WTC11 (cell line): ENCODE data around the gene OBSCN. TPM values are rescaled to one million over a fixed set of nuclear protein-coding genes. Genes with fewer than 3 reads are reported as not detected.

Source experiments
- ETV6 ChIP-seq: sonication (generic); formaldehyde crosslinking; IDR thresholded peaks from 2 replicates; pipeline ENCODE4 v1.8.1; 2022; ENCODE audit warnings: mild to moderate bottlenecking, missing genetic modification reagents
- FOXJ3 ChIP-seq: sonication (generic); formaldehyde crosslinking; IDR thresholded peaks from 2 replicates; pipeline ENCODE4 v1.9.0; 2021; ENCODE audit warnings: missing genetic modification reagents, mild to moderate bottlenecking, borderline replicate concordance
- FOXP1 ChIP-seq: sonication (generic); formaldehyde crosslinking; IDR thresholded peaks from 2 replicates; pipeline ENCODE4 v1.8.0; 2022; ENCODE audit warnings: missing genetic modification reagents, mild to moderate bottlenecking, moderate library complexity, borderline replicate concordance
- JUN ChIP-seq: sonication (generic); formaldehyde crosslinking; IDR thresholded peaks from 2 replicates; pipeline ENCODE4 v1.8.0; 2023; ENCODE audit warnings: mild to moderate bottlenecking, missing genetic modification reagents
- PRRX2 ChIP-seq: fragments of 250-450 bp; sonication (Bioruptor Pico); IDR thresholded peaks from 2 replicates; pipeline ENCODE4 v1.8.0; 2021; ENCODE audit warnings: mild to moderate bottlenecking
- RELA ChIP-seq: sonication (generic); formaldehyde crosslinking; IDR thresholded peaks from 2 replicates; pipeline ENCODE4 v1.8.1; 2022; ENCODE audit warnings: missing genetic modification reagents, mild to moderate bottlenecking, borderline replicate concordance
- RORB ChIP-seq: fragments of 250-450 bp; sonication (Bioruptor Pico); IDR thresholded peaks from 2 replicates; pipeline ENCODE4 v1.9.0; 2021; ENCODE audit warnings: mild to moderate bottlenecking
- TEAD4 ChIP-seq: sonication (generic); formaldehyde crosslinking; IDR thresholded peaks from 2 replicates; pipeline ENCODE4 v1.8.0; 2022; ENCODE audit warnings: mild to moderate bottlenecking, missing genetic modification reagents
- ZNF416 ChIP-seq: fragments of 250-450 bp; sonication (Bioruptor Pico); IDR thresholded peaks from 2 replicates; pipeline ENCODE4 v1.9.0; 2021; ENCODE audit warnings: mild to moderate bottlenecking, inconsistent platforms
- ZNF423 ChIP-seq: fragments of 250-450 bp; sonication (Bioruptor Pico); IDR thresholded peaks from 2 replicates; pipeline ENCODE4 v2.1.2; 2022; ENCODE audit warnings: mild to moderate bottlenecking, moderate library complexity
- ZNF671 ChIP-seq: fragments of 250-450 bp; sonication (Bioruptor Pico); IDR thresholded peaks from 2 replicates; pipeline ENCODE4 v1.8.0; 2021; ENCODE audit warnings: mild to moderate bottlenecking
- total RNA-seq: library from RNA; stranded (reverse); gene quantifications from 3 replicates; pipeline ENCODE4 v1.2.3, GENCODE V29; 2021
- TF ChIP-seq, protein P1 (sequence below): fragments of 250-450 bp; sonication (Bioruptor Pico); IDR thresholded peaks from 2 replicates; pipeline ENCODE4 v1.9.0; 2021; ENCODE audit warnings: mild to moderate bottlenecking, borderline replicate concordance
- TF ChIP-seq, protein P2 (sequence below): fragments of 250-450 bp; sonication (Bioruptor Pico); conservative IDR thresholded peaks from 2 replicates; pipeline ENCODE4 v1.9.0; 2021; ENCODE audit warnings: mild to moderate bottlenecking
- TF ChIP-seq, protein P3 (sequence below): sonication (generic); formaldehyde crosslinking; IDR thresholded peaks from 2 replicates; pipeline ENCODE4 v1.8.0; 2022; ENCODE audit warnings: mild to moderate bottlenecking, missing genetic modification reagents
- TF ChIP-seq, protein P4 (sequence below): sonication (generic); formaldehyde crosslinking; IDR thresholded peaks from 2 replicates; pipeline ENCODE4 v1.8.0; 2022; ENCODE audit warnings: missing genetic modification reagents
- TF ChIP-seq, protein P5 (sequence below): sonication (generic); formaldehyde crosslinking; conservative IDR thresholded peaks from 2 replicates; pipeline ENCODE4 v1.8.1; 2022; ENCODE audit warnings: mild to moderate bottlenecking, missing genetic modification reagents
- TF ChIP-seq, protein P6 (sequence below): sonication (generic); formaldehyde crosslinking; IDR thresholded peaks from 2 replicates; pipeline ENCODE4 v1.8.1; 2023; ENCODE audit warnings: mild to moderate bottlenecking, moderate library complexity, missing genetic modification reagents
- TF ChIP-seq, protein P7 (sequence below): sonication (generic); formaldehyde crosslinking; IDR thresholded peaks from 2 replicates; pipeline ENCODE4 v1.8.1; 2023; ENCODE audit warnings: mild to moderate bottlenecking, missing genetic modification reagents, moderate library complexity

Gene OBSCN
- total RNA-seq, 1 experiment from 2014 or later, result 38.8 TPM

DNA sequence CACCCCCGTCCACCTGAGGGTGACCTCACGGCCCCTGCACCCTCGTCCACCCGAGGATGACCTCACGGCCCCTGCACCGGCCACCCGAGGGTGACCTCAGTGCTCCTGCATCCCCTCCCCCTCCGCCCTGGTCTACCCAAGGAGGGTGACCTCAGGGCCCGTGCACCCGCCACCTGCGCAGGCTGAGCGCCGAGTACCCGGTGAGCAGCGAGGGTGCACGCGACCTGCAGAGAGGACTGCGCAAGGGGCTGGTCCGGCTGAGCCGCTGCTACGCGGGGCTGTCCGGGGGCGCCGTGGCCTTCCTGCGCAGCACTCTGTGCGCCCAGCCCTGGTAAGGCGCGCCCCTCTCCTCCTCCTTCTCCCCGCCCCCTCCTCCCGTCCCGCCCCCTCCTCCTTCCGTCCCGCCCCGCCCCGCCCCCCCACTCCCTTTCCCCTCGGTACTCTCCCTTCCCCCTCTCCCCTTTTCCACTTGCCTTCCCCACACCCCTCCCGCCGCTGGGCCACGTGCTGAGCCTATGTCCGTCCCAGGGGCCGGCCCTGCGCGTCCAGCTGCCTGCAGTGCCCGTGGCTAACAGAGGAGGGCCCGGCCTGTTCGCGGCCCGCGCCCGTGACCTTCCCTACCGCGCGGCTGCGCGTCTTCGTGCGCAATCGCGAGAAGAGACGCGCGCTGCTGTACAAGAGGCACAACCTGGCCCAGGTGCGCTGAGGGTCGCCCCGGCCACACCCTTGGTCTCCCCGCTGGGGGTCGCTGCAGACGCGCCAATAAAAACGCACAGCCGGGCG lies 170.4 kb downstream of the OBSCN start (continued):
- TF ChIP-seq, protein P1, sequence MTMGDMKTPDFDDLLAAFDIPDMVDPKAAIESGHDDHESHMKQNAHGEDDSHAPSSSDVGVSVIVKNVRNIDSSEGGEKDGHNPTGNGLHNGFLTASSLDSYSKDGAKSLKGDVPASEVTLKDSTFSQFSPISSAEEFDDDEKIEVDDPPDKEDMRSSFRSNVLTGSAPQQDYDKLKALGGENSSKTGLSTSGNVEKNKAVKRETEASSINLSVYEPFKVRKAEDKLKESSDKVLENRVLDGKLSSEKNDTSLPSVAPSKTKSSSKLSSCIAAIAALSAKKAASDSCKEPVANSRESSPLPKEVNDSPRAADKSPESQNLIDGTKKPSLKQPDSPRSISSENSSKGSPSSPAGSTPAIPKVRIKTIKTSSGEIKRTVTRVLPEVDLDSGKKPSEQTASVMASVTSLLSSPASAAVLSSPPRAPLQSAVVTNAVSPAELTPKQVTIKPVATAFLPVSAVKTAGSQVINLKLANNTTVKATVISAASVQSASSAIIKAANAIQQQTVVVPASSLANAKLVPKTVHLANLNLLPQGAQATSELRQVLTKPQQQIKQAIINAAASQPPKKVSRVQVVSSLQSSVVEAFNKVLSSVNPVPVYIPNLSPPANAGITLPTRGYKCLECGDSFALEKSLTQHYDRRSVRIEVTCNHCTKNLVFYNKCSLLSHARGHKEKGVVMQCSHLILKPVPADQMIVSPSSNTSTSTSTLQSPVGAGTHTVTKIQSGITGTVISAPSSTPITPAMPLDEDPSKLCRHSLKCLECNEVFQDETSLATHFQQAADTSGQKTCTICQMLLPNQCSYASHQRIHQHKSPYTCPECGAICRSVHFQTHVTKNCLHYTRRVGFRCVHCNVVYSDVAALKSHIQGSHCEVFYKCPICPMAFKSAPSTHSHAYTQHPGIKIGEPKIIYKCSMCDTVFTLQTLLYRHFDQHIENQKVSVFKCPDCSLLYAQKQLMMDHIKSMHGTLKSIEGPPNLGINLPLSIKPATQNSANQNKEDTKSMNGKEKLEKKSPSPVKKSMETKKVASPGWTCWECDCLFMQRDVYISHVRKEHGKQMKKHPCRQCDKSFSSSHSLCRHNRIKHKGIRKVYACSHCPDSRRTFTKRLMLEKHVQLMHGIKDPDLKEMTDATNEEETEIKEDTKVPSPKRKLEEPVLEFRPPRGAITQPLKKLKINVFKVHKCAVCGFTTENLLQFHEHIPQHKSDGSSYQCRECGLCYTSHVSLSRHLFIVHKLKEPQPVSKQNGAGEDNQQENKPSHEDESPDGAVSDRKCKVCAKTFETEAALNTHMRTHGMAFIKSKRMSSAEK (CRISPR knock-in tag), result no peak
- TF ChIP-seq, protein P2, sequence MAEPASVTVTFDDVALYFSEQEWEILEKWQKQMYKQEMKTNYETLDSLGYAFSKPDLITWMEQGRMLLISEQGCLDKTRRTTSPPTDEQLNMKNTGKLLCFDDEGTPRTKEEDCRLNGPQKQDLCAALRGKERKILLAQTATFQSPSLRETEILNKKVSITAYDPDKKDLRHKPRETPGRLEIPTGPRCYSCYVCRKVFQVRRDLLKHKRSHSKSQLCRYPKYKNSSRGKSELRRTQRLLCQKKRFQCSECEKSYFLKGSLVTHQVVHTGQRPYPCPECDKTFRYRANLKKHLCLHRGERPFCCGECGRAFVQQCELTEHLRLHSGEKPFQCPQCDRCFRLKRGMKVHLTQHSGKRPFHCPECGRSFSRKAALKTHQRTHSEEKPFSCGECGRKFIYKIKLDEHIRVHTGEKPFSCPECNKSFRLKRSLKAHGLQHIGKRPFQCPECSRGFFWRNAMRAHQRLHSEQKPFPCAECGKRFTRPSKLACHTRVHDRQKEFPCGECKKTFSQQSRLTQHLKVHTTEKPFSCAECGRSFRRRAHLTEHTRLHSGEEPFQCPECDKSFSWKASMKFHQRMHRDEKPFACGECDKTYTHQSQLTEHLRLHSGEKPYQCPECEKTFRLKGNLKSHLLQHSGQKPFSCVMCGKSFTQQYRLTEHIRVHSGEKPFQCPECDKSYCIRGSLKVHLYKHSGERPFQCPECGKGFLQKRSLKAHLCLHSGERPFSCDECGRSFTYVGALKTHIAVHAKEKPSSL, result no peak
- TF ChIP-seq, protein P3, sequence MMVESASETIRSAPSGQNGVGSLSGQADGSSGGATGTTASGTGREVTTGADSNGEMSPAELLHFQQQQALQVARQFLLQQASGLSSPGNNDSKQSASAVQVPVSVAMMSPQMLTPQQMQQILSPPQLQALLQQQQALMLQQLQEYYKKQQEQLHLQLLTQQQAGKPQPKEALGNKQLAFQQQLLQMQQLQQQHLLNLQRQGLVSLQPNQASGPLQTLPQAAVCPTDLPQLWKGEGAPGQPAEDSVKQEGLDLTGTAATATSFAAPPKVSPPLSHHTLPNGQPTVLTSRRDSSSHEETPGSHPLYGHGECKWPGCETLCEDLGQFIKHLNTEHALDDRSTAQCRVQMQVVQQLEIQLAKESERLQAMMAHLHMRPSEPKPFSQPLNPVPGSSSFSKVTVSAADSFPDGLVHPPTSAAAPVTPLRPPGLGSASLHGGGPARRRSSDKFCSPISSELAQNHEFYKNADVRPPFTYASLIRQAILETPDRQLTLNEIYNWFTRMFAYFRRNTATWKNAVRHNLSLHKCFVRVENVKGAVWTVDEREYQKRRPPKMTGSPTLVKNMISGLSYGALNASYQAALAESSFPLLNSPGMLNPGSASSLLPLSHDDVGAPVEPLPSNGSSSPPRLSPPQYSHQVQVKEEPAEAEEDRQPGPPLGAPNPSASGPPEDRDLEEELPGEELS (CRISPR knock-in tag), result 0 out of 2 replicates have a peak, but pooled peaks have one; percentile 59
- TF ChIP-seq, protein P4, sequence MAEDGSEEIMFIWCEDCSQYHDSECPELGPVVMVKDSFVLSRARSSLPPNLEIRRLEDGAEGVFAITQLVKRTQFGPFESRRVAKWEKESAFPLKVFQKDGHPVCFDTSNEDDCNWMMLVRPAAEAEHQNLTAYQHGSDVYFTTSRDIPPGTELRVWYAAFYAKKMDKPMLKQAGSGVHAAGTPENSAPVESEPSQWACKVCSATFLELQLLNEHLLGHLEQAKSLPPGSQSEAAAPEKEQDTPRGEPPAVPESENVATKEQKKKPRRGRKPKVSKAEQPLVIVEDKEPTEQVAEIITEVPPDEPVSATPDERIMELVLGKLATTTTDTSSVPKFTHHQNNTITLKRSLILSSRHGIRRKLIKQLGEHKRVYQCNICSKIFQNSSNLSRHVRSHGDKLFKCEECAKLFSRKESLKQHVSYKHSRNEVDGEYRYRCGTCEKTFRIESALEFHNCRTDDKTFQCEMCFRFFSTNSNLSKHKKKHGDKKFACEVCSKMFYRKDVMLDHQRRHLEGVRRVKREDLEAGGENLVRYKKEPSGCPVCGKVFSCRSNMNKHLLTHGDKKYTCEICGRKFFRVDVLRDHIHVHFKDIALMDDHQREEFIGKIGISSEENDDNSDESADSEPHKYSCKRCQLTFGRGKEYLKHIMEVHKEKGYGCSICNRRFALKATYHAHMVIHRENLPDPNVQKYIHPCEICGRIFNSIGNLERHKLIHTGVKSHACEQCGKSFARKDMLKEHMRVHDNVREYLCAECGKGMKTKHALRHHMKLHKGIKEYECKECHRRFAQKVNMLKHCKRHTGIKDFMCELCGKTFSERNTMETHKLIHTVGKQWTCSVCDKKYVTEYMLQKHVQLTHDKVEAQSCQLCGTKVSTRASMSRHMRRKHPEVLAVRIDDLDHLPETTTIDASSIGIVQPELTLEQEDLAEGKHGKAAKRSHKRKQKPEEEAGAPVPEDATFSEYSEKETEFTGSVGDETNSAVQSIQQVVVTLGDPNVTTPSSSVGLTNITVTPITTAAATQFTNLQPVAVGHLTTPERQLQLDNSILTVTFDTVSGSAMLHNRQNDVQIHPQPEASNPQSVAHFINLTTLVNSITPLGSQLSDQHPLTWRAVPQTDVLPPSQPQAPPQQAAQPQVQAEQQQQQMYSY (CRISPR knock-in tag), result no peak
- TF ChIP-seq RORB (CRISPR knock-in tag) (no peak), ZNF671 (CRISPR knock-in tag) (no peak), RELA (CRISPR knock-in tag) (no peak), ETV6 (CRISPR knock-in tag) (peak; percentile 75), PRRX2 (CRISPR knock-in tag) (no peak), FOXP1 (CRISPR knock-in tag) (no peak; the same call in 1 of the 2 replicates), ZNF416 (no peak), JUN (no peak), ZNF423 (CRISPR knock-in tag) (0 out of 2 replicates have a peak, but pooled peaks have one; percentile 38), FOXJ3 (CRISPR knock-in tag) (no peak), TEAD4 (CRISPR knock-in tag) (no peak)
- TF ChIP-seq, protein P5, sequence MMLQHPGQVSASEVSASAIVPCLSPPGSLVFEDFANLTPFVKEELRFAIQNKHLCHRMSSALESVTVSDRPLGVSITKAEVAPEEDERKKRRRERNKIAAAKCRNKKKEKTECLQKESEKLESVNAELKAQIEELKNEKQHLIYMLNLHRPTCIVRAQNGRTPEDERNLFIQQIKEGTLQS (CRISPR knock-in tag), result no peak
- TF ChIP-seq, protein P6, sequence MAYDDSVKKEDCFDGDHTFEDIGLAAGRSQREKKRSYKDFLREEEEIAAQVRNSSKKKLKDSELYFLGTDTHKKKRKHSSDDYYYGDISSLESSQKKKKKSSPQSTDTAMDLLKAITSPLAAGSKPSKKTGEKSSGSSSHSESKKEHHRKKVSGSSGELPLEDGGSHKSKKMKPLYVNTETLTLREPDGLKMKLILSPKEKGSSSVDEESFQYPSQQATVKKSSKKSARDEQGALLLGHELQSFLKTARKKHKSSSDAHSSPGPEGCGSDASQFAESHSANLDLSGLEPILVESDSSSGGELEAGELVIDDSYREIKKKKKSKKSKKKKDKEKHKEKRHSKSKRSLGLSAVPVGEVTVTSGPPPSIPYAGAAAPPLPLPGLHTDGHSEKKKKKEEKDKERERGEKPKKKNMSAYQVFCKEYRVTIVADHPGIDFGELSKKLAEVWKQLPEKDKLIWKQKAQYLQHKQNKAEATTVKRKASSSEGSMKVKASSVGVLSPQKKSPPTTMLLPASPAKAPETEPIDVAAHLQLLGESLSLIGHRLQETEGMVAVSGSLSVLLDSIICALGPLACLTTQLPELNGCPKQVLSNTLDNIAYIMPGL, result peak; percentile 88; the same call in 1 of the 2 replicates
- TF ChIP-seq, protein P7, sequence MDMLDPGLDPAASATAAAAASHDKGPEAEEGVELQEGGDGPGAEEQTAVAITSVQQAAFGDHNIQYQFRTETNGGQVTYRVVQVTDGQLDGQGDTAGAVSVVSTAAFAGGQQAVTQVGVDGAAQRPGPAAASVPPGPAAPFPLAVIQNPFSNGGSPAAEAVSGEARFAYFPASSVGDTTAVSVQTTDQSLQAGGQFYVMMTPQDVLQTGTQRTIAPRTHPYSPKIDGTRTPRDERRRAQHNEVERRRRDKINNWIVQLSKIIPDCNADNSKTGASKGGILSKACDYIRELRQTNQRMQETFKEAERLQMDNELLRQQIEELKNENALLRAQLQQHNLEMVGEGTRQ (CRISPR knock-in tag), result no peak; the same call in 1 of the 2 replicates
